ENCODE data around the gene TANC1.

TANC1 gene

GRCh38 chr2:159118115-159118858 is 149.8 kb downstream of the TANC1 start:
- peak; percentile 55 to 58 for DNase-seq (ENCODE audit: low read depth in 2 of 2)

GRCh38 chr2:159118859-159119500 is 150.5 kb downstream of the TANC1 start:
- no peak for DNase-seq (ENCODE audit: low read depth in 2 of 2)

- DNase-seq (ENCODE audit: low read depth in 2 of 2): no peak
Observed at GRCh38 chr2:159119652-159120257, 151.3 kb downstream of the TANC1 start.

GRCh38 chr2:159123786-159124185 is 155.3 kb downstream of the TANC1 start:
- DNase-seq (ENCODE audit: low read depth in 2 of 2): no peak

GRCh38 chr2:159124441-159124911 is 156.0 kb downstream of the TANC1 start:
- no peak for DNase-seq (ENCODE audit: low read depth in 2 of 2)

- no peak for DNase-seq (ENCODE audit: low read depth in 2 of 2)
Observed at GRCh38 chr2:159124931-159125467, 156.6 kb downstream of the TANC1 start.

GRCh38 chr2:159125858-159126257 is 157.4 kb downstream of the TANC1 start:
- DNase-seq (ENCODE audit: low read depth in 2 of 2): no peak

GRCh38 chr2:159126432-159127022 is 158.1 kb downstream of the TANC1 start:
- DNase-seq (ENCODE audit: low read depth in 2 of 2): no peak

GRCh38 chr2:159128191-159128590 is 159.8 kb downstream of the TANC1 start:
- no peak for DNase-seq (ENCODE audit: low read depth in 2 of 2)

GRCh38 chr2:159129269-159129668 is 160.8 kb downstream of the TANC1 start:
- DNase-seq (ENCODE audit: low read depth in 2 of 2): no peak

GRCh38 chr2:159129824-159130223 is 161.4 kb downstream of the TANC1 start:
- DNase-seq (ENCODE audit: low read depth in 2 of 2): no peak

- DNase-seq (ENCODE audit: low read depth in 2 of 2): no peak
Observed at GRCh38 chr2:159130302-159130701, 161.9 kb downstream of the TANC1 start.

GRCh38 chr2:159131267-159131913 is 162.9 kb downstream of the TANC1 start:
- no peak for DNase-seq (ENCODE audit: low read depth in 2 of 2)

- no peak for DNase-seq (ENCODE audit: low read depth in 2 of 2)
Observed at GRCh38 chr2:159131914-159132281, 163.5 kb downstream of the TANC1 start.

GRCh38 chr2:159133797-159134196 is 165.4 kb downstream of the TANC1 start:
- DNase-seq (ENCODE audit: low read depth in 2 of 2): no peak

- no peak for DNase-seq (ENCODE audit: low read depth in 2 of 2)
Observed at GRCh38 chr2:159134979-159135378, 166.5 kb downstream of the TANC1 start.

GRCh38 chr2:159136391-159136790 is 168.0 kb downstream of the TANC1 start:
- DNase-seq (ENCODE audit: low read depth in 2 of 2): no peak

- no peak for DNase-seq (ENCODE audit: low read depth in 2 of 2)
Observed at GRCh38 chr2:159137511-159138241, 169.2 kb downstream of the TANC1 start.

GRCh38 chr2:159138642-159139182 is 170.3 kb downstream of the TANC1 start:
- DNase-seq (ENCODE audit: low read depth in 2 of 2): no peak

GRCh38 chr2:159139216-159139933 is 170.9 kb downstream of the TANC1 start:
- DNase-seq (ENCODE audit: low read depth in 2 of 2): no peak
